Measurements from ENCODE around the gene GLT8D2. TPM values are rescaled to one million over a fixed set of nuclear protein-coding genes. Genes with fewer than 3 reads are reported as not detected.

The GLT8D2 gene
- total and polyA plus RNA-seq, 2 of the 13 experiments (the other 11 are each of a cell fraction or from before 2014, with no cell fraction given), result not detected

DNA sequence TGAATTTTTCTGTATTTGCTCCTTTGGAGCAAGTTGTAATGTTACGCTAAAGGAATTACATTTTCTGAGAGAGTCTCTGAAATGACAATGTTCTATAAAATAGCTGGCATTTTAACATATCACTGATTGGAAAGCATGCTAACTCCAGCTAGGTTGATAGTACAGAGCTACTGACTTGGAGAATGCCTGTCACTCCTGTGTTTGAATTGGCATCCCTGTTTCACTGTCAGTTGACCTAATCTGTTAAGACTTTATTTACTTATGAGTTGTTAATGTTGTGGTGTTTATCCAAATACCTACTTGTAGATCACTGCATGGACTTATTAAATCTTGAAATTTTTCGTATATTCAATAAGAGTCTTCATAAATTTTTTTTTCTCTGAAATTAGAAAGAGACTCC lies 48.0 kb upstream of the GLT8D2 start:
- ChIA-PET CTCF (ENCODE audit: low intra/inter-chr PET ratio, low total read pairs) (no interaction called here), POLR2A (no interaction called here)
- ATAC-seq (no peak), FAIRE-seq (no peak), DNase-seq (ENCODE audit: low spot score) (no peak)
- no TSS peak for BruUV-seq (replicated peaks)
- Histone ChIP-seq H3K79me2 (ENCODE audit: insufficient read depth, low read length) (no peaks in the 10 kb centered on the region), H3K9me3 (ENCODE audit: low read length) (no peaks in the 10 kb centered on the region), H3K9ac (ENCODE audit: insufficient read depth, low read depth, low read length) (no peak overlapping the region), H3K27me3 (ENCODE audit: control insufficient read depth in 1 of 2, insufficient read depth in 2 of 2, low read length in 2 of 2) (no peaks in the 10 kb centered on the region), H3K27ac (ENCODE audit: extremely low read length, insufficient read depth, low read length) (no peak overlapping the region), H3K4me1 (ENCODE audit: insufficient read depth, low read length) (no peaks in the 10 kb centered on the region), H3K4me2 (ENCODE audit: low read depth, low read length) (no peak overlapping the region), H3K36me3 (replicated peaks in 1 of 2; ENCODE audit: control insufficient read depth in 1 of 2, insufficient read depth in 2 of 2, low read length in 2 of 2) (peaks cover 0 to 2% of the 10 kb centered on the region in 2 experiments; a peak in 2 of 5 replicates), H2AFZ (ENCODE audit: low read length) (no peak overlapping the region), H4K20me1 (ENCODE audit: insufficient read depth, low read length) (no peaks in the 10 kb centered on the region), H3K4me3 (replicated peaks in 1 of 3; ENCODE audit: insufficient read depth in 1 of 3, low read depth in 2 of 3, low read length in 3 of 3) (no peak overlapping the region)
- intact Hi-C loops (cut with micrococcal nuclease; ENCODE audit: unreplicated experiment), result no loop called here
- in situ Hi-C loops (cut with HindIII; ENCODE audit: extremely low pct_ligation_motif_present, low pct_unique_long_range_greater_than_20kb), result no loop called here
- TF ChIP-seq U2AF1 (optimal IDR thresholded peaks at IDR 0.05; ENCODE audit: low read depth, low read length) (no peak), ZNF674 (CRISPR knock-in tag; IDR thresholded peaks at IDR 0.05; ENCODE audit: low read depth) (no peak), KDM5A (IDR thresholded peaks at IDR 0.05; ENCODE audit: borderline replicate concordance, low read length) (no peak), MTF1 (CRISPR knock-in tag; IDR thresholded peaks at IDR 0.05) (no peak), PHF8 (CRISPR knock-in tag; IDR thresholded peaks at IDR 0.05) (no peak), CBX2 (IDR thresholded peaks at IDR 0.05; ENCODE audit: low read depth, low read length) (no peak), CBX2 (CRISPR knock-in tag; IDR thresholded peaks at IDR 0.05; ENCODE audit: low read depth) (no peak), XRCC5 (optimal IDR thresholded peaks at IDR 0.05; ENCODE audit: low read length) (no peak), EHMT2 (IDR thresholded peaks at IDR 0.05; ENCODE audit: borderline replicate concordance, low read depth, low read length) (no peak), ZC3H13 (CRISPR knock-in tag; IDR thresholded peaks at IDR 0.05) (no peak), EZH2 (conservative IDR thresholded peaks at IDR 0.05; ENCODE audit: low read depth, low read length) (no peak), DNMT3B (CRISPR knock-in tag; conservative IDR thresholded peaks at IDR 0.05) (no peak), CENPT (CRISPR knock-in tag; IDR thresholded peaks at IDR 0.05; ENCODE audit: low read depth) (no peak), TBP (CRISPR knock-in tag; IDR thresholded peaks at IDR 0.05) (no peak)
- TF ChIP-seq, protein P1, sequence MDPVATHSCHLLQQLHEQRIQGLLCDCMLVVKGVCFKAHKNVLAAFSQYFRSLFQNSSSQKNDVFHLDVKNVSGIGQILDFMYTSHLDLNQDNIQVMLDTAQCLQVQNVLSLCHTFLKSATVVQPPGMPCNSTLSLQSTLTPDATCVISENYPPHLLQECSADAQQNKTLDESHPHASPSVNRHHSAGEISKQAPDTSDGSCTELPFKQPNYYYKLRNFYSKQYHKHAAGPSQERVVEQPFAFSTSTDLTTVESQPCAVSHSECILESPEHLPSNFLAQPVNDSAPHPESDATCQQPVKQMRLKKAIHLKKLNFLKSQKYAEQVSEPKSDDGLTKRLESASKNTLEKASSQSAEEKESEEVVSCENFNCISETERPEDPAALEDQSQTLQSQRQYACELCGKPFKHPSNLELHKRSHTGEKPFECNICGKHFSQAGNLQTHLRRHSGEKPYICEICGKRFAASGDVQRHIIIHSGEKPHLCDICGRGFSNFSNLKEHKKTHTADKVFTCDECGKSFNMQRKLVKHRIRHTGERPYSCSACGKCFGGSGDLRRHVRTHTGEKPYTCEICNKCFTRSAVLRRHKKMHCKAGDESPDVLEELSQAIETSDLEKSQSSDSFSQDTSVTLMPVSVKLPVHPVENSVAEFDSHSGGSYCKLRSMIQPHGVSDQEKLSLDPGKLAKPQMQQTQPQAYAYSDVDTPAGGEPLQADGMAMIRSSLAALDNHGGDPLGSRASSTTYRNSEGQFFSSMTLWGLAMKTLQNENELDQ (CRISPR knock-in tag; IDR thresholded peaks at IDR 0.05; ENCODE audit: borderline replicate concordance), result no peak
- TF ChIP-seq, protein P2, sequence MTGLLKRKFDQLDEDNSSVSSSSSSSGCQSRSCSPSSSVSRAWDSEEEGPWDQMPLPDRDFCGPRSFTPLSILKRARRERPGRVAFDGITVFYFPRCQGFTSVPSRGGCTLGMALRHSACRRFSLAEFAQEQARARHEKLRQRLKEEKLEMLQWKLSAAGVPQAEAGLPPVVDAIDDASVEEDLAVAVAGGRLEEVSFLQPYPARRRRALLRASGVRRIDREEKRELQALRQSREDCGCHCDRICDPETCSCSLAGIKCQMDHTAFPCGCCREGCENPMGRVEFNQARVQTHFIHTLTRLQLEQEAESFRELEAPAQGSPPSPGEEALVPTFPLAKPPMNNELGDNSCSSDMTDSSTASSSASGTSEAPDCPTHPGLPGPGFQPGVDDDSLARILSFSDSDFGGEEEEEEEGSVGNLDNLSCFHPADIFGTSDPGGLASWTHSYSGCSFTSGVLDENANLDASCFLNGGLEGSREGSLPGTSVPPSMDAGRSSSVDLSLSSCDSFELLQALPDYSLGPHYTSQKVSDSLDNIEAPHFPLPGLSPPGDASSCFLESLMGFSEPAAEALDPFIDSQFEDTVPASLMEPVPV (CRISPR knock-in tag; IDR thresholded peaks at IDR 0.05), result no peak
- TF ChIP-seq, protein P3, sequence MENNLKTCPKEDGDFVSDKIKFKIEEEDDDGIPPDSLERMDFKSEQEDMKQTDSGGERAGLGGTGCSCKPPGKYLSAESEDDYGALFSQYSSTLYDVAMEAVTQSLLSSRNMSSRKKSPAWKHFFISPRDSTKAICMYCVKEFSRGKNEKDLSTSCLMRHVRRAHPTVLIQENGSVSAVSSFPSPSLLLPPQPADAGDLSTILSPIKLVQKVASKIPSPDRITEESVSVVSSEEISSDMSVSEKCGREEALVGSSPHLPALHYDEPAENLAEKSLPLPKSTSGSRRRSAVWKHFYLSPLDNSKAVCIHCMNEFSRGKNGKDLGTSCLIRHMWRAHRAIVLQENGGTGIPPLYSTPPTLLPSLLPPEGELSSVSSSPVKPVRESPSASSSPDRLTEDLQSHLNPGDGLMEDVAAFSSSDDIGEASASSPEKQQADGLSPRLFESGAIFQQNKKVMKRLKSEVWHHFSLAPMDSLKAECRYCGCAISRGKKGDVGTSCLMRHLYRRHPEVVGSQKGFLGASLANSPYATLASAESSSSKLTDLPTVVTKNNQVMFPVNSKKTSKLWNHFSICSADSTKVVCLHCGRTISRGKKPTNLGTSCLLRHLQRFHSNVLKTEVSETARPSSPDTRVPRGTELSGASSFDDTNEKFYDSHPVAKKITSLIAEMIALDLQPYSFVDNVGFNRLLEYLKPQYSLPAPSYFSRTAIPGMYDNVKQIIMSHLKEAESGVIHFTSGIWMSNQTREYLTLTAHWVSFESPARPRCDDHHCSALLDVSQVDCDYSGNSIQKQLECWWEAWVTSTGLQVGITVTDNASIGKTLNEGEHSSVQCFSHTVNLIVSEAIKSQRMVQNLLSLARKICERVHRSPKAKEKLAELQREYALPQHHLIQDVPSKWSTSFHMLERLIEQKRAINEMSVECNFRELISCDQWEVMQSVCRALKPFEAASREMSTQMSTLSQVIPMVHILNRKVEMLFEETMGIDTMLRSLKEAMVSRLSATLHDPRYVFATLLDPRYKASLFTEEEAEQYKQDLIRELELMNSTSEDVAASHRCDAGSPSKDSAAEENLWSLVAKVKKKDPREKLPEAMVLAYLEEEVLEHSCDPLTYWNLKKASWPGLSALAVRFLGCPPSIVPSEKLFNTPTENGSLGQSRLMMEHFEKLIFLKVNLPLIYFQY (CRISPR knock-in tag; IDR thresholded peaks at IDR 0.05; ENCODE audit: borderline replicate concordance), result no peak
- TF ChIP-seq, protein P4, sequence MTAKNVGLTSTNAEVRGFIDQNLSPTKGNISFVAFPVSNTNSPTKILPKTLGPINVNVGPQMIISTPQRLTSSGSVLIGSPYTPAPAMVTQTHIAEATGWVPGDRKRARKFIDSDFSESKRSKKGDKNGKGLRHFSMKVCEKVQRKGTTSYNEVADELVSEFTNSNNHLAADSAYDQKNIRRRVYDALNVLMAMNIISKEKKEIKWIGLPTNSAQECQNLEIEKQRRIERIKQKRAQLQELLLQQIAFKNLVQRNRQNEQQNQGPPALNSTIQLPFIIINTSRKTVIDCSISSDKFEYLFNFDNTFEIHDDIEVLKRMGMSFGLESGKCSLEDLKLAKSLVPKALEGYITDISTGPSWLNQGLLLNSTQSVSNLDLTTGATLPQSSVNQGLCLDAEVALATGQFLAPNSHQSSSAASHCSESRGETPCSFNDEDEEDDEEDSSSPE (CRISPR knock-in tag; IDR thresholded peaks at IDR 0.05), result no peak
- WGBS (ENCODE audit: low lambda C conversion rate), result 97% methylated on average over 2 of the region's 2 CpGs
